ENCODE data around the gene PRR33.

PRR33 gene

GRCh38 chr11:1864831-1865665 lies 26.6 kb downstream of the PRR33 start:
- no peak for DNase-seq (ENCODE audit: low read depth in 1 of 2, low spot score in 1 of 2)

DNA sequence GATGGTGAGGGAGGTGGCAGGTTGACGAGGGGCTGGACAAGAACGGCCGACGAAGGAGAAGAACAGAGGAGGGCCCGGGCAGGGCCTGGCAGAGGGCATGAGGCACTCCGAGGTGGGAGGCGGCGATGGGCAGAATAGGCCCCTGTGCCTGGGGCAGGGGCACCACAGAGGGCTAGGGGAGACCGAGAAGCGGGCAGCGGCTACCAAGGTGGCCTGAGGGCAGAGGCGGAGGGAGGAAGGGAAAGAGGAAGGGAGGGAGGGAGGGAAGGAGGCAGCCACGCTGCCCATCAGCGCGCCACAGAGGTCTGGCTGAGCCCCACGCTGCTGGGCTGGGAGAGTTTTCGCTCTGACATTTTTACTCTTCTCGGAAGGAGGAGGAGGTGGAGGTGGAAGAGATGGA lies 27.5 kb downstream of the PRR33 start:
- no peak for DNase-seq (ENCODE audit: low read depth in 1 of 2, low spot score in 1 of 2)

DNA sequence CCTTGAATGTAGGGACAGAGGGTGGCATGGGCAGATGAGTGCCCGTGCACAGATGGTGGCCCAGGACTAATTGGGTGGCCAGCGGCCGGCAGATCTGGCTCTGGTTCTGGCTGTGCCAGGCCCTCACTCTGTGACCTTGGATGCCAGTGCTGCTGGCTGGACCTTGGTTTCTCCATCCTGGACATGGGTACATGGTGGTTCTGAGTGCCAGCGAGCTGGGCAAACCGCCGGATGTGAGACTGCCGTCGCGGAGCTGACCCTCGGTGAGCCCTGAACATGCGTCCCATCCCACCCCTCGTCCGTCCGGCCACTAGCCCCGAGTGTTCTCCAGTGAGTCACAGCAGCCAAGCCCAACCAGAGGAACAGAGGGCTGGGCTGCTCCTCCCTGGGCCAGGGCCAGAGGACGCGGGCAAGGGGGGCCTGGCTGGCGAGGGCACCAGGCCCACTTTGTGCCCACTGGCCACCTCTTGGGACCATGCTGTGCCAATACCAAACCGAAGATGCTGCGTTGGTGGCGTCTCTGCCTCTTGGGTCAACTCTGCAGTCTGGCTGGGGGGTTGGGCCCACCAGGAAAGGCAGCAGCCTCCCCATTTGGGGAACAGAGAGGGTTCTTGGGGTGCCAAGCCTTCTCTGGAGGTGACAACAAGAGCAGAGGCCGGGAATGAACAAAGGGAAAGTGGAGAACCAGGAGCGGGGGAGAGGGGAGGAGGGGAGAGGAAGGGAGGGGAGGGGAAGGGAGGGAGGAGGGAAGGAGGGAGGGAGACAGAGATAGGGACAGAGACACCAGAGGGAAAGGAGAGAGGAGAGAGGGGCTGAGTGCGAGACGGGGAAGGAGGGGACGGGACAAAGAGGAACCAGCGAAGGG lies 28.1 kb downstream of the PRR33 start:
- no peak for DNase-seq (ENCODE audit: low read depth in 1 of 2, low spot score in 1 of 2)

DNA sequence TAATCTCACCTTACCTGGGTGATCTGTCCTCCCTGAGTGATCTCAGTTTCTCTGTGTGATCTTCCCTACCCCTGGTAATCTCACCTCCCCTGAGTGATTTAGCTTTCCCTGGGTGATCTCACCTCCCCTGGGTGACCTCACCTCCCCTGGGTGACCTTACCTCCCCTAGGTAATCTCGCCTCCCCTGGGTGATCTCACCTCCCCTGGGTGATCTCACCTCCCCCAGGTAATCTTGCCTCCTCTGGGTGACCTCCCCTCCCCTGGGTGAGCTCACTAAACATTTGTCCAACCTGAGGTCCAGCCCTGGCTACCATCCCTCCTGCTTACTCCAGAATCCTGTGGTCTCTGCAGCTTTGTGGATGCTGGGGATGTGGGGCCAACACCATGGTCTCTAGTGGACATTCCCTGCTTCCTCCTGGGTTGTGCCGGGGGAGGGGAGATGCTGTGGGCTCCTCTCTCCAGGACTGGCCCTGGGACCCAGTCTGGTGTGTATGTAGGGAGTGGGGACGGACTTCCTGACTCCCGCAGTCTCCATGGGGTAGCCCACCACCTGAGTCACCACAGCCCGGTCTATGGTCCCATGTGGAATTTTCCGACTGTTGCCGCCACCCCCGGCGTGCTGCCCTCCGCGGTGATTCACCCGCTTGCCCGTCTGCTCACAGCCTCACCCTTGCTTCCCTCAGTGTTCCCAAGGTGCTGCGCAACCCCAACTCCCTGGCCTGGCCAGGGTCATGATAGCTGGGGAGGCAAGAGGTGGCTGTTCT lies 28.9 kb downstream of the PRR33 start:
- no peak for DNase-seq (ENCODE audit: low read depth in 1 of 2, low spot score in 1 of 2)

DNA sequence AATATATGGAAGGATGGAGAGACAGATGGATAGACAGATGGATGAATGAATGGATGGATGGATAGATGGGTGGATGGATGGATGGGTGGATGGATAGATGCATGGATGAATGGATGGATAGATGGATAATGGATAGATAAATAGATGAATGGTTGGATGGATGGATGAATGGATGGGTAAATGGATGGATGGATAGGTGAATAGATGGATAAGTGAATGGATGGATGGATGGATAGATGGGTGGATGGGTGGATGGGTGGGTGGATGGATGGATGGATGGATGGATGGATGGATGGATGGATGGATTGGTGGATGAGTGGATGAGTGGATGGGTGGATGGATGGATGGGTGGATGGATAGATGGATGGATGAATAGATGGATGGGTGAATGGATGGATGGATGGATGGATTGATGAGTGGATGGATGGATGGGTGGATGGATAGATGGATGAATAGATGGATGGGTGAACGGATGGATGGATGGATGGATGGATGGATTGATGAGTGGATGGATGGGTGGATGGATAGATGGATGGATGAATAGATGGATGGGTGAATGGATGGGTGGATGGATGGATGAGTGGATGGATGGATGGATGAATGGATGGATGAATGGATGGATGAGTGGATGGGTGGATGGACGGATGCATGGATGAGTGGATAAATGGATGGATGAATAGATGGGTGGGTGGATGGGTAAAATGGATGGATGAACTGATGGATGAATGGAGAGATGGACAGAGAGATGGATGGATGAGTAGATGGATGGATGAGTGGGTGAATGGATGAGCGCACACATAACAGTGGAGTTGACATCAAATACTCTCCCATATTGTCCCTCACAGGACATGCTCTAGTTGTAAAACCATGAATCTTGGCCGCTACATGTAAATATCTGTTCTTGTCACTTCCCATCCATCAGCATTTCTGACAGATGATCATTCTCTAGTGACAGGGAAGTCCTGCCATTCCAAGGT lies 30.0 kb downstream of the PRR33 start:
- no peak for DNase-seq (ENCODE audit: low read depth in 1 of 2, low spot score in 1 of 2)

DNA sequence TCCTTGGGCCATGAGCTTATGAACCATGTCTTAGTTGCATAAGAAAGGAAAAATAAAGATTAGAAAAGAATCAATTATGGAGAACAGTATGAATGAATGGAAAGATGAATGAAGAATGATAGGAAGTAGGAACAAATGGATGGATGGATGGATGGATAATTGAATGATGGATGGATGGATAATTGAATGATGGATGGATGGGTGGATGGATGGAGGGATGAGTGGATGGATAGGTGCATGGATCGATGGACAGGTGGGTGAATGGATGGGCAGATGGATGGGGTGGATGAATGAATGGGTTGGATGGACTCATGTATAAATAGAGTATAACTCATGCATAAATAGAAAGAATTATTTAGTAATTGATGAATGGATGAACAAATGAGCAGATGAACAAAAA lies 31.6 kb downstream of the PRR33 start:
- DNase-seq (ENCODE audit: low read depth in 1 of 2, low spot score in 1 of 2): no peak

DNA sequence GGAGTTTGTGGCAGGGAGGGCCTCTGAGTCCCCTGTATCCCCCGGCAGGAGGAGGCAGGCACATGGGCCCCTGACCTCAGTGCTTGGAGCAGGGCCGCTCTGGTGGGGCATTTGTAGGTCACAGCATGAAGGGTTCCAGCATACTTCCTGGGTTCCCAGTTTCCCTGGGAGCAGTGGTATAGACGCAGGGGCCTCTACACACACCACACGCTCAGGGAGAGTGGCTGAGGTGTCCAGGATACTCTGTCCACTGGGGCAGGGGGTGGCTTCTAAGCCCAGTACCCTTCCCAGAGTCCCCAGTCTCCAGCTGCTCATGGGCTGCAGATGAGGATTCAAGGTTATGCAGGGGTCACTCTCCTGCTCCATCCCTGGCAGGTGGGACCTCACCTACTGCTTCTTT lies 32.7 kb downstream of the PRR33 start:
- DNase-seq (ENCODE audit: low read depth in 1 of 2, low spot score in 1 of 2): no peak

GRCh38 chr11:1858576-1858975 lies 33.1 kb downstream of the PRR33 start:
- no peak for DNase-seq (ENCODE audit: low read depth in 1 of 2, low spot score in 1 of 2)

GRCh38 chr11:1858154-1858553 lies 33.5 kb downstream of the PRR33 start:
- DNase-seq (ENCODE audit: low read depth in 1 of 2, low spot score in 1 of 2): no peak

DNA sequence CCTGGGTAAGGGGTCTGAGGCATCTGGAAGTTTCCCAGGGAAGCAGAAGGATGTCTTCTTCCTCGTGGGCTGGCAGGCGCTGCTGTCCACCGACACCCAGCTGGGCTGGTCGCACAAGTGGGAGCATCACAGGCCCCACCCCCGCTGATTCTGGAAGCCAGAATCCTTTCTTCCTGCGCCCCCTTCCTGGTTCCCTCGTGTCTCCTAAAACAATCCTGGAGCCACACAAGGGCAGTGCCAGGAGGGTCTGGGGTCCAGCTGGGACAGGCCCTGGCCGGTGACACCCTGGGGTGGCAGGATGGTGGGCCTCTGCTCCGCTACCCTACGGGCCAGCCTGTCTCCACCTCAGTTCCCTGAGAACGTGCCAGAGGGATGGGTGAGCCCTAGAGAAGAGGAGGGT lies 34.6 kb downstream of the PRR33 start:
- no peak for DNase-seq (ENCODE audit: low read depth in 1 of 2, low spot score in 1 of 2)

DNA sequence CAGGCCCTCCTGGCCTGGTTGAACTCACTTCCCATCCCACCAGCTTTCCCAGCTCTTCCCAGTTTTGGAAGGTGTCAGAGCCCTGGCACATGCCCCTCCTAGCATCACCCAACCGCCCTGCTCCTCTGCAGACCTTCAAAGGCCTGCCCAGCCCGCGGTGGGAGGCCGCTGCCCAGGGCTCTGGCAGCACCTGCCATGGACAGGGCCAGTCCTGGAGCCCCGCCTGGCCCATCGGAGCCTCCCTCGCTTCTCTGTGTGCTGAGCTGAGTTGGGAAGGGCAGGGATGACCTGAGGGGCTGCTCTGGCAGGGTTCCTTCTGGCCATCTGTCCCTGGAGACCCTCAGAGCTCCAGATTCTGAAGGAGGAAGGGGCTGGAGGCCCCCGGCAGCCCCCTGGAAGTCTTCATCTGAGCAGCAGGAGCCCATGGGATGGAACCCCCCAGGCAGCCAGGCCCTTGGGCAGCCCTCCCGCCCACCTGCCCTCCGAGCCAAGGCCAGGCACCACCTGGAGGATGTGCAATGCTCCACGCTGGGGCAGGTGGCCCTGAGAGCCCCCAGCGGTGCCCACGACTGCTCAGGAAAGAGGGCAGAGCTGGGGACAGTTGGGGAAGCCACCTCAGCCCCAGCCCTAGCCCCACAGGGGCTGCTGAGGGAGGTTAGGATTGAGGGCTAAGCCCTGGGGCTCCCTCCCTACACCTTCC lies 35.2 kb downstream of the PRR33 start:
- no peak for DNase-seq (ENCODE audit: low read depth in 1 of 2, low spot score in 1 of 2)

DNA sequence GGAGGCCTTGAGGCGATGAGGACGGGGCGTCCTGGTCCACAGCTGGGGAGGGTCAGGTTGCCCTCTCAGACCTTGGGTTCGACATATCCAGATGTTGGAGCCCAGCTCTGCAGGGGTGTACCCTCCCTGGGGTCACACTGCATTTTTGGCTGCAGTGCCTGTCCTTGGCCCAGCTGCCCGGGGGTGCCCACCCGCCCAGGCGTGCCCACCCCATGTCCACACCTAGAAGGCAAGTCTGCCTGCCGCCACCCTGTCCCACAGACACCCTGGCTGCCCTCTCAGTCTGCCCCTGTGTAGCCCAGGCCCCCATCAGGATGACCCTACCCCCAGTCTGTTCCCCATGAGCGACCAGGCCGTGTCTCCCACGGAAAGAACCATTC lies 35.8 kb downstream of the PRR33 start:
- DNase-seq (ENCODE audit: low read depth in 1 of 2, low spot score in 1 of 2): no peak

GRCh38 chr11:1854949-1855885 lies 36.5 kb downstream of the PRR33 start:
- no peak for DNase-seq (ENCODE audit: low read depth in 1 of 2, low spot score in 1 of 2)

DNA sequence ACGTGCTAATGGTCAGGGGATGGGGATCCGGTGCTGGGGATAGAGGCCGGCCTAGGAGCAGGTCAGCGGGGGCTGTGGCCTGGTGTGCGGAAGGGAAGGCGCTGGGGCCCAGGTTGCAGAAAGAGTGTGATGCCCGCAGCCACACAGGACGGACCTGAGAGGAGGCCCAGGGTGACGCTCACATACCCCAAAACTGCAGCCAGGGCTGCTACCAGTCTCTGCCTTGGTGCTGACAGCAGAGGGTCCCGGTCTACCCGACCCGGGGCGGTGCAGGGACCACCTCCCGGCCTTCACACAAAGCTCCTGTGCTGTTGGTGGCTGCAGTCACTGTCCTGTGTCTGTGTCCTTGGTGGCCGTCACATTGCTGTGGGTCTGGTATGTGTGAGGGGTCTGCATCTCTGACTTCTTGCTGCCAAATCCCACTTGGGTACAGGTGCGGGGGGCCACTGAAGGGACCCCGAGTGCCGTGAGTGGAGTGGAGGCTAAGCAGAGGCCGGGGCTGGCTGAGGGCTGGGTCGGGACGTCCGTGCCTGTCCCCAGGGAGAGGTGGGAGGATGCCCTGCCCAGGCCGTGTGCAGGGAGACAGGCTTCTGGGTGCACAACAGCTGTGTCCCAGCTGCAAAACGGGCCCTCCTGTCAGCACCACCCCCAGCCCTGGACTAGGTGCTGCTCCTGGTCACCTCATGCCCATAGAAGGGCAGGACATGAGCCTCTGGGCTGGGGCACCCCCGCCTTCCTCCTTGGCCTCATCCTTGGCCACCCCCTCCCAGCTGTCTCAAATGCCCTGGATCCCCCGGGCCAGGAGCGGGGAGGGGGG lies 37.4 kb downstream of the PRR33 start:
- DNase-seq (ENCODE audit: low read depth in 1 of 2, low spot score in 1 of 2): no peak

DNA sequence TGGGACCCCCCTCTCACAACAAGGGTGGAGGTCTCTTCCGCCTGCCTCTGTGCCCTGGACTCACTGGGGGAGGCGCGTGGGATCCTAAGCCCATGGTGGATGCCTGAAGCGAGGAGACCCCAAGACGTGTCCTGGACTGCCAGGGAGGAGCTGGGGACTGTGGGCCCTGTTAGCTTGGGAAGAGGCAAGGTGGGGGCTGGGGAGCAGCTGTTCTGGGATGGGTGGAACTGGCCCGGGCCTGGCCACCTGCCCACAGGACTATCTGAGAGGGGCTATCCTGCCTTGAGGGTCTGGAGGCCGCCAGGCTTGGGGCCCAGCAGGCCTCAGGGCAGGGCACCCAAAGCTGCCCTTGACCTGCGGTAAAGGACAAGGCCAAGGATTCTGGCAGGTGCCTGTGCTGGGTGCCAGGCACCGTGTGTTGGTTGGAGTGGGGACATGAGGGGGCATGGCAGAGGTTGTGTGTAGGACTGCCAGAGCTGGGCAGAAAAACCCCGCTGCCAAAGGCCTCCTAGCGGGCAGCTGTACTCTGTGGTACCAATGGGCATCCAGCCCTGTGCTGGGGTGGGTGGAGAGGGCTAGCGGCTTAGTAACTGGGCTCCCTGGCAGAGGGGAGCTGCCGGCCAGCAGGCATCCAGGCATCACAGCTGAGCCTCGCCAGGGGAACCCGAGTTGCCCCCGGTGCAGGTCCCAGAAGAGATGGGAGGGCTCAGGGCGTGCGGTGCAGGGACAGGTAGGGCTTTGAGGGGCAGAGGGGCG lies 38.1 kb downstream of the PRR33 start:
- DNase-seq (ENCODE audit: low read depth in 1 of 2, low spot score in 1 of 2): no peak

GRCh38 chr11:1852877-1853276 lies 38.8 kb downstream of the PRR33 start, which contains the start of gene LSP1:
Gene LSP1 (plus strand): TSS chr11:1853084. CDS start chr11:1853145, 61 bp downstream.
- peak; percentile 62 to 63 for DNase-seq (ENCODE audit: low read depth in 1 of 2, low spot score in 1 of 2)

DNA sequence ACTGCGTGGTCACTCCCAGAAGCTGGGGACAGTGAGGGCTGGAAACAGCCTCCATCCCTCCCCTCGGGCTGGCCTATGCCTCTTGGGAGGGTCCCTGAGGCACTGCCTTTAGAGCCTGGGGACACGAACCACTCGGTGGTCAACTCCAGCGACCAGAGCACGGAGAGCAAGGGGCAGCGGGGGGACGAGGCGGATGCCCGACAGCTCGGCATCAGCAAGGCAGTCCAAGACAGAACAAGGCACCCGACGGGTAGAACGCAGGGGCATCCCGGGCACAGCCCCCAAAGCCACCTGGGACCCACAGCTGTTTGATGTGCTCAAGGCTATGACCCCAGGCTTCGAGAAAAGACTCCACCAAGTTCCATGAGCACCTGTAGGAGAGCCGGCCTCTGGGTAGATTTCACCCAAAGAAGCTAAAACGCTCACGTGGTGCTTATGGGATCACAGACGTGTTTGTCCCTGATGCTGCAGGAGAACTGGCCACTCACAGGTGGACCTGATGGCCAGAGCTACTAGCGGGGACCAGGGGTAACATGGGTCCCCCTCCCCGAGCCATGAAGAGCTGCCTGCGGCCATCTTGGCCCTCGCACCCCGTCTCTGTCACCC lies 39.3 kb downstream of the PRR33 start:
- no peak for DNase-seq (ENCODE audit: low read depth in 1 of 2, low spot score in 1 of 2)

Data from stimulated activated CD4-positive, alpha-beta T cell treated with anti-CD3 and anti-CD28 coated beads, Interleukin-15, amount 100 ng/mL, for 1 hour (primary cell).